K562 (cell line): Measurements from ENCODE around the gene CDC45.

Experiments
- ATF2 ChIP-seq: sonication (generic); formaldehyde crosslinking; IDR thresholded peaks from 2 replicates; pipeline ENCODE4 v1.8.1; 2022; ENCODE audit warnings: missing genetic modification reagents
- CHD2 ChIP-seq: IDR thresholded peaks from 2 replicates; pipeline ENCODE4 v1.6.1; 2011; ENCODE audit warnings: low read depth, low read length
- HMG20B ChIP-seq: fragments of 250-450 bp; sonication (Bioruptor Pico); IDR thresholded peaks from 2 replicates; pipeline ENCODE4 v1.5.0; 2021; ENCODE audit warnings: mild to moderate bottlenecking
- POLR2AphosphoS5 ChIP-seq: IDR thresholded peaks from 2 replicates; pipeline ENCODE4 v1.6.1; 2011; ENCODE audit warnings: mild to moderate bottlenecking, low read depth, low read length, moderate library complexity; ENCODE audit not compliant: control insufficient read depth, insufficient read depth
- SNIP1 ChIP-seq: fragments of 450-650 bp; IDR thresholded peaks from 2 replicates; pipeline ENCODE4 v1.7.1; 2017; ENCODE audit warnings: low read depth, mild to moderate bottlenecking

GRCh38 chr22:19566279-19567156 lies 86.8 kb downstream of the CDC45 start:
- TF ChIP-seq POLR2AphosphoS5 (no peak), HMG20B (no peak), SNIP1 (no peak), ATF2 (CRISPR knock-in tag) (no peak), CHD2 (no peak)
